Measurements from ENCODE around the gene ENSA.
"Not testable (repeated sequence)": the region's sequence is repeated elsewhere in the genome, so short reads cannot be mapped to it uniquely, and the experiment has no call there.

The ENSA gene

GRCh38 chr1:150580966-150581365 is 48.4 kb downstream of the ENSA start:
- DNase-seq (ENCODE audit: low spot score), result not testable (repeated sequence)

- DNase-seq (ENCODE audit: low spot score), result no peak
These were observed 49.3 kb downstream of the ENSA start for GRCh38 chr1:150579945-150580642.

GRCh38 chr1:150579110-150579944 is 50.1 kb downstream of the ENSA start, which contains the start of gene MCL1:
Gene MCL1, minus strand, starts transcription at chr1:150579610. Its CDS starts 80 bp downstream, at chr1:150579530.
- DNase-seq (ENCODE audit: low spot score), result peak; percentile 87

- DNase-seq (ENCODE audit: low spot score), result peak; percentile 60
These were observed 50.9 kb downstream of the ENSA start for GRCh38 chr1:150578272-150579109.

- DNase-seq (ENCODE audit: low spot score), result no peak
These were observed 51.7 kb downstream of the ENSA start for GRCh38 chr1:150577557-150578271.

GRCh38 chr1:150576794-150577556 is 52.4 kb downstream of the ENSA start:
- DNase-seq (ENCODE audit: low spot score), result no peak

- no peak for DNase-seq (ENCODE audit: low spot score)
These were observed 53.1 kb downstream of the ENSA start for GRCh38 chr1:150576367-150576711.

GRCh38 chr1:150575518-150576366 is 53.7 kb downstream of the ENSA start:
- DNase-seq (ENCODE audit: low spot score), result no peak

GRCh38 chr1:150575072-150575489 is 54.3 kb downstream of the ENSA start:
- no peak for DNase-seq (ENCODE audit: low spot score)

GRCh38 chr1:150574260-150575071 is 54.9 kb downstream of the ENSA start:
- no peak for DNase-seq (ENCODE audit: low spot score)

- DNase-seq (ENCODE audit: low spot score), result not testable (repeated sequence)
These were observed 55.8 kb downstream of the ENSA start for GRCh38 chr1:150573648-150574071.

GRCh38 chr1:150572918-150573647 is 56.3 kb downstream of the ENSA start:
- no peak for DNase-seq (ENCODE audit: low spot score)
